ENCODE measurements around the gene PHF21B. TPM values are rescaled to one million over a fixed set of nuclear protein-coding genes. Genes with fewer than 3 reads are reported as not detected.

The PHF21B gene
- total RNA-seq, 1 donor from 2014 or later = 0.67 TPM

DNA sequence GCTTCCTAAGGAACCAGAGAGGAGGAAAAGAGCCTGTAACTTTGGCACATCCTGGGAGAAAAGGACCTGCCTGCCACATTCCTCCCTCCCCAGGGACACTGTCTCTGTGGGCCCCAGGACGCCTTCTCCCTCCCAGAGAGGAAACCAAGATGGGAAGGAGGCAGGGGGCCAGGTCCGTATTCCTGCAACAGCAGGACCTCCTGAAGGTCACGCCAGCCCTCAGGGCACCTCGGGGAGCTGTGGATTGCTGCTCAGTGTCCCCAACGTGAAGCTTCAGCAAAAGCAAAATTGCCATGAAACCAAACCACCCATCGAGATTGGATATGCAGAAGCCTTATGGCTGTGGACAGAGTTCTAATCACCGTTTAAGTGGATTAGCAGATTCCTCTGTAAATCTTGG, 170.7 kb downstream of the PHF21B start:
- no peak for DNase-seq (ENCODE audit: low spot score)
- intact Hi-C loops (cut with DNase I) = no loop called here

DNA sequence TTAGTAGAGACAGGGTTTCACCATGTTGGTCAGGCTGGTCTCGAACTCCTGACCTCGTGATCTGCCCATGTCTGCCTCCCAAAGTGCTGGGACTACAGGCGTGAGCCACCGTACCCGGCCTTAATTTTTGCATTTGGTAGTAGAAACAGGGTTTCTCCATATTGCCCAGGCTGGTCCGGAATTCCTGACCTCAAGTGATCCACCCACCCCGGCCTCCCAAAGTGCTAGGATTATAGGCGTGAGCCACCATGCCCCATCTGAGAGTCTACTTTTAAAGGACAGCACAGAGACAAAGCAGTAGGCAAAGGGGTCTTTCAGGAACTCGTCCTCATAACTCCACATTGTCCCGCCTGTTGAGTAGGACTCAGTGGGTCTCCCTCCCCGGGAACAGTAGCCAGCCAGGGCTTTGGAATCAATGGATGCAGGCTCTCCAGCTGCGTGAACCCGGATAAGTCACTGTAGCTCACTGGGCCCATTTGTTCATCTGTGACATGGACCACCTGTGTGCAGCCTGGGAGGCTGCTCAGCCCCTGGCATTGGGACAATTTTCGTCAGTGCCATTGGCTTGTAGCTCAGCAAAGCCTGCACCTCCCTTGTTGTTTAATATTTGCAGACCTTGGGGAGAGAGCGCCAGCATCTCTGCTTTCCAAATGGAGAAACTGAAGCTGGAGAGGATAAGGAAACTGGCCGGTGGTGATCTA, 171.3 kb downstream of the PHF21B start:
- no peak for DNase-seq (ENCODE audit: low spot score)
- intact Hi-C loops (cut with DNase I) = no loop called here

DNA sequence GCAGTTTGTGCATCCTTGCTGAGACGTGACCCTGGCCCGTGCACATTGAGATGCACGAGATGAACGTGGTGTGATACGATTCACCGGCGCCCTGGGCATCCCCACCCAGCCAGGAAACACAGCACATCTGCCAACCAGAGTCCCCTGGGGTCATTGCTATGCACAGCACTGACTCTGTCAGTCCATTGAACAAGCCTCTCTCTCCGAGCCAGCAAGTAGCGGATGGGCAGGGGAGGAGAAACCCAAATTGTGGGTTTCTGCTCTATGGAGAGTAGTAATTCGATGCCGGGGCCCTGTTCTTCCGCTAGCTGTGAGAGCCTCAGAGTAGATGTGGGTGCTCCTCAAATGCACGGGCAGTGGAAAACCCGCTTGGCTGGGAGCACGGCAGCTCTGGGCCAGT, 172.3 kb downstream of the PHF21B start:
- intact Hi-C loops (cut with DNase I) = no loop called here
- DNase-seq (ENCODE audit: low spot score) = no peak

DNA sequence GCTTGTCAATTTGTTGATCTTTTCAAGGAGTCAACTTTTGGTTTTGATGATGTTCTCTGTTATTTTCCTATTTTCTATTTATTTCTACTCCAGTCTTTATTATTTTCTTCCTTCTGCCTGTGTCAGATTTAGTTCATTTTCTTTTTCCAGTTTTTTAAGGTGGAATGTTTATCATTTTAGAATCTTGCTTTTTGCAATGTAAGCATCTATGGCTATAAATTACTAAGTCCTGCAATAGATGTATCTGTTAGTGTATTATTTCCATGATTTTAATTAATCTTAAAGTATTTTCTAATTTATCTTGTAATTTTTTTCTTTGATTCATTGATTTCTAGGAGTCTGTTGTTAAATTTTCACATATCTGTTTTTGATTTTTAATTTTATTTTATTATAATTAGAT, 175.7 kb downstream of the PHF21B start:
- intact Hi-C loops (cut with DNase I) = no loop called here
- no peak for DNase-seq (ENCODE audit: low spot score)

DNA sequence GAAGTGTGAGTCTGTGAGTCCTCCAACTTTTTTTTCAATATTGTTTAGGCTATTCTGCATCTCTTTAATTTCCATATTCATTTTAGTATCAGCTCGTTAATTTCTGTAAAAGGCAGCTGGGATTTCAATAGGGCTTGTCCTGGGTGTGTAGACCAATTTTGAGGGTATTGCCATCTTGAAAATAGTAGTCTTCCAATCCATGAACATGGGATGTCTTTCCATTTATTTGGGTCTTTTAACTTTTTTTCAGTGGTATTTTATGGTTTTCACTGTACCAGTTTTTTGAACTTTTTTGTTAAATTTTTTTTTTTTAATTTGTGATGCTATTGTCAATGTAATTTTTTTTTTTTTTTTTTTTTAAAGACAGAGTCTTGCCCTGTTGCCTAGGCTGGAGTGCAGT, 177.9 kb downstream of the PHF21B start:
- intact Hi-C loops (cut with DNase I) = no loop called here

More for the DNA sequence above, 177.9 kb downstream of the PHF21B start:
- no peak for DNase-seq (ENCODE audit: low spot score)

Other genes starting within 250 kb of the PHF21B start
- gene NUP50, start 153.9 kb upstream of the PHF21B start, total RNA-seq = 13.4 TPM
- 21.6 TPM for gene KIAA0930, start 230.9 kb upstream of the PHF21B start, total RNA-seq

Measured in cardiac septum (tissue), 1 donor.